A549 treated with DMSO at 1 μM for 4 hours (cell line): ENCODE results near the gene COL8A1. TPM values are rescaled to one million over a fixed set of nuclear protein-coding genes. Genes with fewer than 3 reads are reported as not detected.

ENCODE experiments used
- total RNA-seq: library from RNA; stranded (reverse); fragments of 200-300 nt; extraction: Qiagen RNA extraction; gene quantifications from 5 replicates; pipeline ENCODE4 v1.2.3, GENCODE V29; 2022; ENCODE audit warnings: low read depth

COL8A1 gene
- total RNA-seq = not detected in 5 replicates

DNA sequence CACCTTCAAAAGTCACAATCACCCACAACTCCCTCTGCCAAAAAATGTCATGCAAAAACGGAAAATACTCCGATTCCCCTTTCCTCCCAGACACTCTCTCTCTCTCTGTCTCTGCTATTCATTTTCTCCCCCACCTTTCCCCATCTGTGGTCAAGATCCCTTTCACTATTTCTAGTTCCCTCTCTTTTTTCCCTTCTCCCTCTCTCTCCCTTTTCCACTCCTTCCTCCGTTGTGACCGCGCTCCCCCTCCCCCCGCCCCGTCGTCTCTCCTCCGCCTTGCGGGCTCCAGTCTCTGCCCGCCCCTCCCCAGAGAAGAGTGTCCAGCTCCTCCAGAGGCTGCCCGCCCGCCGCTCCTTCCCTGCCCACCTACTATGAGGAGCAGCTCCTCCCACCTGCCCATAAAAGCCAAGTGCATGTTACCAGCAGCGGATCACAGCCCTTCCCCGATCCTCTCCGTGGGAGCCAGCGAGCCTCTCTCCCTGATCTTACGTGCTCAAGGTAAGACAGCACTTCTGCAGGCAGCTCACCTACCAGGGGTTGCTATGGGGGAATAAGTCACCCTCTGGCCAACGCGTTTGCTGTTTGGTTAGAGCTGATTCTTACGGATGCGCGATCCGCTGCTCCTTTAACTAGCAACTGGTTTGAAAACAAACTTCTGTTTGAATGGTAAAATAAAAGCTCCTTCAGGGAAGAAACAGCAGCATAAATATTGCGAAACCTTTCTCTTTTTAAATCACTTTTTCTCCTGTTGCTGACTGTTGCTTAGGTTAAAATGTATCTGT is at the start of gene COL8A1:
Gene COL8A1, plus strand, starts transcription at position 428 of the 782 bp plus-strand sequence. CDS start 152,089 bp downstream, outside the sequence.

DNA sequence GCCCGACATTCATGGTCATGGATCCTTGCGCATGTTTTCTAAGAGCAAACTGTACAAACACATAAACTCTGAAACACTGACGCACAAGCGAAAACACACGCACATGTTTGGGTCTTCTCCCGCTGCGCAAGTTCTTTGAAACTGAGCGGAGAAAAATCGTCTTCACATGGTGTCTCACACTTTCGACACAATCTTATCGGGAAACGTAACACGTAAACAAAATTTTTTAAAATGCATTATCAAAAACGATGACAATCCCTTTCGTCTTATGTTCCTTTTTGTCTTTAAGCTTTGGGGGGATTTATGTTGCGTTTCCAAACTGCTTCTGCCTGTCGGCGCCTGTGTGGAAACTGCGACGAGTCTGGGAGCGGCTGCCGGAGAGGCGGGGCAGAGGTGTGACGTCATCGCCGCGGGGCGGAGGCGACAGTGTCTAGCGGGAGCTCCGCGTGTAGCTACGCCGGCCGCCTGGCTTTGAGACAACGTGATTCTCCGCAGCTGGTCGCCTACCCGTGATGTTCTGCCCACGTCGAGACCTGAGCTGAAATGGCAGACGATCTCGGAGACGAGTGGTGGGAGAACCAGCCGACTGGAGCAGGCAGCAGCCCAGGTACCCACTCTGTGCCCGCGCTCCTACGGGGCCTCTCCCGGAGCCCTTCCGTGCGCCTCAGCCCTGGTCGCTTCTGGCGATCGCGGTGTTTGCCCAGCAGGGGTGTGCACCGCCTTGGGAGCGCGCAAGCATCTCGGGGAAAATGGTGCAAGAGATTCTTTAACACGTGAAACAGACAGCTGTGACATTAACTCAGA is 179.2 kb downstream of the COL8A1 start, which contains the start of gene CMSS1:
Gene CMSS1, plus strand, starts transcription at position 426 of the 804 bp plus-strand sequence.

Other genes starting within 250 kb of the COL8A1 start
- 49.5 to 62.1 TPM (median 59.0 TPM) in 5 replicates for gene CMSS1, start 179.3 kb downstream of the COL8A1 start, total RNA-seq